Measurements from ENCODE around the gene DPYSL4.

The DPYSL4 gene

GRCh38 chr10:132163826-132164515 is 22.8 kb upstream of the DPYSL4 start:
- DNase-seq (ENCODE audit: low read depth) = no peak

GRCh38 chr10:132164761-132165278 is 21.9 kb upstream of the DPYSL4 start:
- no peak for DNase-seq (ENCODE audit: low read depth)

- no peak for DNase-seq (ENCODE audit: low read depth)
Measured at GRCh38 chr10:132165416-132165980, 21.2 kb upstream of the DPYSL4 start.

GRCh38 chr10:132166216-132166950 is 20.4 kb upstream of the DPYSL4 start:
- no peak for DNase-seq (ENCODE audit: low read depth)

GRCh38 chr10:132167041-132167674 is 19.6 kb upstream of the DPYSL4 start:
- no peak for DNase-seq (ENCODE audit: low read depth)

GRCh38 chr10:132167976-132168375 is 18.8 kb upstream of the DPYSL4 start:
- no peak for DNase-seq (ENCODE audit: low read depth)

- no peak for DNase-seq (ENCODE audit: low read depth)
Measured at GRCh38 chr10:132168571-132169030, 18.1 kb upstream of the DPYSL4 start.

GRCh38 chr10:132169031-132169765 is 17.6 kb upstream of the DPYSL4 start:
- no peak for DNase-seq (ENCODE audit: low read depth)

- DNase-seq (ENCODE audit: low read depth) = no peak
Measured at GRCh38 chr10:132169766-132170560, 16.8 kb upstream of the DPYSL4 start.

- DNase-seq (ENCODE audit: low read depth) = no peak
Measured at GRCh38 chr10:132170561-132171361, 16.0 kb upstream of the DPYSL4 start.

GRCh38 chr10:132172091-132173066 is 14.4 kb upstream of the DPYSL4 start:
- DNase-seq (ENCODE audit: low read depth) = no peak

GRCh38 chr10:132173185-132173584 is 13.6 kb upstream of the DPYSL4 start:
- no peak for DNase-seq (ENCODE audit: low read depth)

- DNase-seq (ENCODE audit: low read depth) = no peak
Measured at GRCh38 chr10:132174237-132174636, 12.5 kb upstream of the DPYSL4 start.

- no peak for DNase-seq (ENCODE audit: low read depth)
Measured at GRCh38 chr10:132175408-132175807, 11.3 kb upstream of the DPYSL4 start.

GRCh38 chr10:132175907-132176581 is 10.7 kb upstream of the DPYSL4 start:
- no peak for DNase-seq (ENCODE audit: low read depth)

- no peak for DNase-seq (ENCODE audit: low read depth)
Measured at GRCh38 chr10:132176623-132177500, 9.9 kb upstream of the DPYSL4 start.

GRCh38 chr10:132178046-132178445 is 8.7 kb upstream of the DPYSL4 start:
- no peak for DNase-seq (ENCODE audit: low read depth)
